GM23248 (cell line): ENCODE results near the gene UCMA. TPM values are rescaled to one million over a fixed set of nuclear protein-coding genes. Genes with fewer than 3 reads are reported as not detected.

ENCODE experiments used
- DNase-seq: peaks from one replicate; pipeline ENCODE4 v3.0.0-alpha.2; 2015
- H2AFZ ChIP-seq: fragments of 200-600 bp; sonication (generic); 2 replicates; pipeline ENCODE4 v1.6.1; 2016; ENCODE audit warnings: antibody characterized with exemption
- H3F3A ChIP-seq: fragments of 200-600 bp; sonication (generic); 2 replicates; pipeline ENCODE4 v1.6.1; 2016; ENCODE audit warnings: mild to moderate bottlenecking, antibody characterized with exemption, mixed run types; ENCODE audit not compliant: insufficient read depth
- H3K27ac ChIP-seq: fragments of 200-600 bp; sonication (generic); 2 replicates; pipeline ENCODE4 v1.5.1; 2016; ENCODE audit warnings: mild to moderate bottlenecking
- H3K27me3 ChIP-seq: fragments of 200-600 bp; sonication (generic); replicated peaks from 2 replicates; pipeline ENCODE4 v1.6.1; 2016; ENCODE audit warnings: mild to moderate bottlenecking; ENCODE audit not compliant: insufficient read depth
- H3K36me3 ChIP-seq: fragments of 200-600 bp; sonication (generic); 2 replicates; pipeline ENCODE4 v1.6.1; 2016; ENCODE audit warnings: low read depth, mild to moderate bottlenecking
- H3K4me1 ChIP-seq: fragments of 200-600 bp; sonication (generic); 2 replicates; pipeline ENCODE4 v1.6.1; 2016; ENCODE audit warnings: mild to moderate bottlenecking; ENCODE audit not compliant: insufficient read depth
- H3K4me2 ChIP-seq: fragments of 200-600 bp; sonication (generic); one replicate; pipeline ENCODE4 v1.6.1; 2016; ENCODE audit warnings: mild to moderate bottlenecking; ENCODE audit not compliant: unreplicated experiment
- H3K4me3 ChIP-seq: fragments of 200-600 bp; sonication (generic); 2 replicates; pipeline ENCODE4 v1.5.1; 2016; ENCODE audit warnings: mild to moderate bottlenecking
- H3K79me2 ChIP-seq: fragments of 200-600 bp; sonication (generic); 2 replicates; pipeline ENCODE4 v1.6.1; 2016; ENCODE audit warnings: mild to moderate bottlenecking; ENCODE audit not compliant: insufficient read depth
- H3K9ac ChIP-seq: fragments of 200-600 bp; sonication (generic); 2 replicates; pipeline ENCODE4 v1.6.1; 2016; ENCODE audit warnings: mild to moderate bottlenecking
- H3K9me2 ChIP-seq: fragments of 200-600 bp; sonication (generic); 2 replicates; pipeline ENCODE4 v1.6.1; 2016; ENCODE audit warnings: mixed run types, mild to moderate bottlenecking, moderate library complexity; ENCODE audit not compliant: insufficient read depth
- H3K9me3 ChIP-seq: fragments of 200-600 bp; sonication (generic); one replicate; pipeline ENCODE4 v1.6.1; 2017; ENCODE audit warnings: low read depth
- H4K20me1 ChIP-seq: fragments of 200-600 bp; sonication (generic); 2 replicates; pipeline ENCODE4 v1.6.0; 2016; ENCODE audit not compliant: insufficient read depth
- EZH2 ChIP-seq: fragments of 200-600 bp; sonication (generic); IDR thresholded peaks from 2 replicates; pipeline ENCODE4 v1.6.1; 2018; ENCODE audit warnings: antibody characterized with exemption, mild to moderate bottlenecking; ENCODE audit not compliant: insufficient read depth, poor library complexity, severe bottlenecking
- EZH2phosphoT487 ChIP-seq: fragments of 200-600 bp; sonication (generic); IDR thresholded peaks from 2 replicates; pipeline ENCODE4 v1.6.1; 2018; ENCODE audit warnings: antibody characterized with exemption, moderate library complexity, mild to moderate bottlenecking, low read depth; ENCODE audit not compliant: insufficient read depth
- WGBS, 2 experiments: methylation state at CpG; one replicate each; pipeline ENCODE4 v1.1.6; 2015 to 2017; ENCODE audit warnings: low lambda C conversion rate in 2 of 2, low coverage in 1 of 2; ENCODE audit errors: missing lambda C conversion rate in 2 of 2; 5-methylcytosine and 5-hydroxymethylcytosine counted together
- in situ Hi-C: fragments of 300-500 bp; cut with MboI; formaldehyde crosslinking; loops from 2 replicates; pipeline ENCODE4 v1.15.0; 2020
- polyA plus RNA-seq: library from polyadenylated mRNA; unstranded; fragments of >200 nt; fragmentation: Nextera tagmentation; extraction: Ambion mirVana; gene quantifications from 2 replicates; pipeline ENCODE4 v1.2.1, GENCODE V29; 2016
- total RNA-seq: library from RNA; depleted of rRNA; stranded (reverse); fragments of >200 nt; shearing (Covaris generic); gene quantifications from 2 replicates; pipeline ENCODE4 v1.2.3, GENCODE V29; 2014

UCMA gene
- total and polyA plus RNA-seq, 2 experiments from 2014 or later: not detected

- DNase-seq: no peak
- Histone ChIP-seq H3K9ac (no peak overlapping the region), H3K4me3 (no peak overlapping the region), H2AFZ (no peak overlapping the region), H3K27me3 (no peaks in the 10 kb centered on the region), H3K27ac (no peak overlapping the region), H3F3A (no peaks in the 10 kb centered on the region), H3K79me2 (no peaks in the 10 kb centered on the region), H3K9me2 (no peaks in the 10 kb centered on the region), H4K20me1 (no peaks in the 10 kb centered on the region), H3K36me3 (no peaks in the 10 kb centered on the region), H3K4me2 (no peak overlapping the region), H3K4me1 (no peaks in the 10 kb centered on the region), H3K9me3 (no peaks in the 10 kb centered on the region)
- 68 to 75% methylated on average over 9 of the region's 9 CpGs for WGBS, 2 experiments
- no peak for TF ChIP-seq EZH2phosphoT487
- TF ChIP-seq EZH2: no peak
- in situ Hi-C loops: no loop called here
These were observed 10.9 kb downstream of the UCMA start for GRCh38 chr10:13223241-13223640.

GRCh38 chr10:13222566-13222965, 11.6 kb downstream of the UCMA start:
- no peaks in the 10 kb centered on the region for H3K9me3 ChIP-seq
- WGBS, 2 experiments: 86 to 90% methylated on average over 7 of the region's 7 CpGs
- in situ Hi-C loops: no loop called here

DNA sequence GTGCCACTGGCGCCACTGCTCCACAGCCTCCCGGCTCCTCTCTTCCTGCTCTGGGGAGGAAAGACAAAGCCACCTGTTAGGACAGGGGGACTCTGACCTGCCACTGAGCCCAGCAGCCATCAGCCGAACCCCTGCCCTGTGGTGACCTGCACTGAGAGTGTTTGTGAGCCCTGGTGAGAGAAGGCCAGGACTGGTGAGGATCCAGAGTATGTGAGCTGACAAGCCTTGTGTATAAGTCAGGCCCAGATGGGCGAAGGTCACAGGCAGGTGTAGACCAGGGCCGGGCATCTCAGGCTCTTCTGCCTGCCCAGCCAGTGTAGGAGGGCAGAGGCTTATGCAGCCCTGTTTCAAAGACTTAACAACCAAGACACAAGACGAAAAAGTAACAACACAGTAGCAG, 12.0 kb downstream of the UCMA start:
- Histone ChIP-seq H3K4me1 (no peaks in the 10 kb centered on the region), H3K9ac (no peak overlapping the region), H3K9me3 (no peaks in the 10 kb centered on the region), H4K20me1 (no peaks in the 10 kb centered on the region), H3K27me3 (no peaks in the 10 kb centered on the region), H3K36me3 (no peaks in the 10 kb centered on the region), H3K79me2 (no peaks in the 10 kb centered on the region), H3K9me2 (no peaks in the 10 kb centered on the region), H2AFZ (no peak overlapping the region), H3K4me2 (no peak overlapping the region), H3K4me3 (no peak overlapping the region), H3F3A (no peaks in the 10 kb centered on the region), H3K27ac (no peak overlapping the region)
- in situ Hi-C loops: no loop called here
- 70 to 80% methylated on average over 6 of the region's 6 CpGs for WGBS, 2 experiments
- no peak for DNase-seq
- TF ChIP-seq EZH2phosphoT487 (no peak), EZH2 (no peak)

More at GRCh38 chr10:13222566-13222965, 11.6 kb downstream of the UCMA start:
- Histone ChIP-seq H3K27me3 (no peaks in the 10 kb centered on the region), H3K9ac (no peak overlapping the region), H3K4me2 (no peak overlapping the region), H2AFZ (no peak overlapping the region), H3K4me1 (no peaks in the 10 kb centered on the region), H3K4me3 (no peak overlapping the region), H3K27ac (no peak overlapping the region), H3F3A (no peaks in the 10 kb centered on the region), H3K79me2 (no peaks in the 10 kb centered on the region), H3K36me3 (no peaks in the 10 kb centered on the region), H3K9me2 (no peaks in the 10 kb centered on the region), H4K20me1 (no peaks in the 10 kb centered on the region)
- no peak for DNase-seq
- TF ChIP-seq EZH2: no peak
- no peak for TF ChIP-seq EZH2phosphoT487

DNA sequence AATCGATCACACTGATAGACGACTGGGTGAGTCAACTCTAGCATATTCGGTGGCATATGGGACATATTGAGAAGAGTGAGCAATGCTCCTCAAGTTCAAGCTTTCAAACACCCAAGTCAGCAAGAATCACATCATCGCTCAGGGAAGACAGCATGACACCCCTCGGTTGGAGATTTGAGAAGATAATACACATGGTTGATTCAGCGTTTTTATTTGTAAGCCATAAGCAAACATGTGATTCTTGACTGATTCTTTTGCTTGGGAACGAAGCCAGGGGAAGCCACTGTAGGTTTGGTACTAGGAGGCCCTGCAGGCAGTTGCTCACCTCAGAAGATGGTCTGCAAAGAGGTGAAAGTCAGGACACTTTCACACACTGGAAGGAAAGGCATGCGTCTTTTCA, 12.6 kb downstream of the UCMA start:
- no peak overlapping the region for H3K9ac ChIP-seq
- H3K27ac ChIP-seq: no peak overlapping the region
- H2AFZ ChIP-seq: no peak overlapping the region
- in situ Hi-C loops: no loop called here
- H3K79me2 ChIP-seq: no peaks in the 10 kb centered on the region
- TF ChIP-seq EZH2: no peak
- no peak for TF ChIP-seq EZH2phosphoT487
- no peaks in the 10 kb centered on the region for H3F3A ChIP-seq
- no peaks in the 10 kb centered on the region for H3K4me1 ChIP-seq
- no peak overlapping the region for H3K4me2 ChIP-seq
- no peak overlapping the region for H3K4me3 ChIP-seq
- H3K9me3 ChIP-seq: no peaks in the 10 kb centered on the region
- no peaks in the 10 kb centered on the region for H3K9me2 ChIP-seq
- H3K27me3 ChIP-seq: no peaks in the 10 kb centered on the region
- H4K20me1 ChIP-seq: no peaks in the 10 kb centered on the region
- no peaks in the 10 kb centered on the region for H3K36me3 ChIP-seq
- 63 to 67% methylated on average over 8 of the region's 8 CpGs for WGBS, 2 experiments
- no peak for DNase-seq
